GM23248 (cell line): Measurements from ENCODE around the gene EHD3. TPM values are rescaled to one million over a fixed set of nuclear protein-coding genes. Genes with fewer than 3 reads are reported as not detected.
A peak's percentile ranks its signal among the peaks of the same experiment; 100 is the strongest.

Experiments used
- DNase-seq: peaks from one replicate; pipeline ENCODE4 v3.0.0-alpha.2; 2015
- H2AFZ ChIP-seq: fragments of 200-600 bp; sonication (generic); 2 replicates; pipeline ENCODE4 v1.6.1; 2016; ENCODE audit warnings: antibody characterized with exemption
- H3F3A ChIP-seq: fragments of 200-600 bp; sonication (generic); 2 replicates; pipeline ENCODE4 v1.6.1; 2016; ENCODE audit warnings: mild to moderate bottlenecking, antibody characterized with exemption, mixed run types; ENCODE audit not compliant: insufficient read depth
- H3K27ac ChIP-seq: fragments of 200-600 bp; sonication (generic); 2 replicates; pipeline ENCODE4 v1.5.1; 2016; ENCODE audit warnings: mild to moderate bottlenecking
- H3K27me3 ChIP-seq: fragments of 200-600 bp; sonication (generic); replicated peaks from 2 replicates; pipeline ENCODE4 v1.6.1; 2016; ENCODE audit warnings: mild to moderate bottlenecking; ENCODE audit not compliant: insufficient read depth
- H3K36me3 ChIP-seq: fragments of 200-600 bp; sonication (generic); 2 replicates; pipeline ENCODE4 v1.6.1; 2016; ENCODE audit warnings: low read depth, mild to moderate bottlenecking
- H3K4me1 ChIP-seq: fragments of 200-600 bp; sonication (generic); 2 replicates; pipeline ENCODE4 v1.6.1; 2016; ENCODE audit warnings: mild to moderate bottlenecking; ENCODE audit not compliant: insufficient read depth
- H3K4me2 ChIP-seq: fragments of 200-600 bp; sonication (generic); one replicate; pipeline ENCODE4 v1.6.1; 2016; ENCODE audit warnings: mild to moderate bottlenecking; ENCODE audit not compliant: unreplicated experiment
- H3K4me3 ChIP-seq: fragments of 200-600 bp; sonication (generic); 2 replicates; pipeline ENCODE4 v1.5.1; 2016; ENCODE audit warnings: mild to moderate bottlenecking
- H3K79me2 ChIP-seq: fragments of 200-600 bp; sonication (generic); 2 replicates; pipeline ENCODE4 v1.6.1; 2016; ENCODE audit warnings: mild to moderate bottlenecking; ENCODE audit not compliant: insufficient read depth
- H3K9ac ChIP-seq: fragments of 200-600 bp; sonication (generic); 2 replicates; pipeline ENCODE4 v1.6.1; 2016; ENCODE audit warnings: mild to moderate bottlenecking
- H3K9me2 ChIP-seq: fragments of 200-600 bp; sonication (generic); 2 replicates; pipeline ENCODE4 v1.6.1; 2016; ENCODE audit warnings: mixed run types, mild to moderate bottlenecking, moderate library complexity; ENCODE audit not compliant: insufficient read depth
- H3K9me3 ChIP-seq: fragments of 200-600 bp; sonication (generic); one replicate; pipeline ENCODE4 v1.6.1; 2017; ENCODE audit warnings: low read depth
- H4K20me1 ChIP-seq: fragments of 200-600 bp; sonication (generic); 2 replicates; pipeline ENCODE4 v1.6.0; 2016; ENCODE audit not compliant: insufficient read depth
- EZH2 ChIP-seq: fragments of 200-600 bp; sonication (generic); IDR thresholded peaks from 2 replicates; pipeline ENCODE4 v1.6.1; 2018; ENCODE audit warnings: antibody characterized with exemption, mild to moderate bottlenecking; ENCODE audit not compliant: insufficient read depth, poor library complexity, severe bottlenecking
- EZH2phosphoT487 ChIP-seq: fragments of 200-600 bp; sonication (generic); IDR thresholded peaks from 2 replicates; pipeline ENCODE4 v1.6.1; 2018; ENCODE audit warnings: antibody characterized with exemption, moderate library complexity, mild to moderate bottlenecking, low read depth; ENCODE audit not compliant: insufficient read depth
- WGBS, 2 experiments: methylation state at CpG; one replicate each; pipeline ENCODE4 v1.1.6; 2015 to 2017; ENCODE audit warnings: low lambda C conversion rate in 2 of 2, low coverage in 1 of 2; ENCODE audit errors: missing lambda C conversion rate in 2 of 2; 5-methylcytosine and 5-hydroxymethylcytosine counted together
- in situ Hi-C: fragments of 300-500 bp; cut with MboI; formaldehyde crosslinking; loops from 2 replicates; pipeline ENCODE4 v1.15.0; 2020
- polyA plus RNA-seq: library from polyadenylated mRNA; unstranded; fragments of >200 nt; fragmentation: Nextera tagmentation; extraction: Ambion mirVana; gene quantifications from 2 replicates; pipeline ENCODE4 v1.2.1, GENCODE V29; 2016
- total RNA-seq: library from RNA; depleted of rRNA; stranded (reverse); fragments of >200 nt; shearing (Covaris generic); gene quantifications from 2 replicates; pipeline ENCODE4 v1.2.3, GENCODE V29; 2014

Gene EHD3
- total and polyA plus RNA-seq, 2 experiments from 2014 or later: 25.9 to 33.6 TPM

DNA sequence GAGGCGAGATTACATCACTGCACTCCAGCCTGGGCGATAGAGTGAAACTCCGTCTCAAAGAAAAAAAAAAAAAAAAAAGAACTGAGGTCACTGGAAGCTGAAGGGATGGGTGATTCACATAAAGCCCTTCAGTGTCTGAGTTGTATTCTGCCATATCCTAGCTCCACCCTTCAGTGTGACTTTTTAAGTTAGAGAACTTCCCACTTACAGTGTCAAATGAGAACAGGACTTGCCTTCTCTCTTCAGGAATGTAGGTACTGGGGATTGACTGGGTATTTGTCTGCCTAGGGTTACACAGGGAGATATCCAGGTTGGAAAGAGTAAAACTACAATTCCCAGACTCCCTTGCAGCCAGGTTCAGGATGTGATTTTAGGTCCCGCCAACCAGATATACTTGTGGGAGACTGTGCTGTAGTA lies 37.9 kb downstream of the EHD3 start:
- TF ChIP-seq EZH2 (no peak), EZH2phosphoT487 (no peak)

DNA sequence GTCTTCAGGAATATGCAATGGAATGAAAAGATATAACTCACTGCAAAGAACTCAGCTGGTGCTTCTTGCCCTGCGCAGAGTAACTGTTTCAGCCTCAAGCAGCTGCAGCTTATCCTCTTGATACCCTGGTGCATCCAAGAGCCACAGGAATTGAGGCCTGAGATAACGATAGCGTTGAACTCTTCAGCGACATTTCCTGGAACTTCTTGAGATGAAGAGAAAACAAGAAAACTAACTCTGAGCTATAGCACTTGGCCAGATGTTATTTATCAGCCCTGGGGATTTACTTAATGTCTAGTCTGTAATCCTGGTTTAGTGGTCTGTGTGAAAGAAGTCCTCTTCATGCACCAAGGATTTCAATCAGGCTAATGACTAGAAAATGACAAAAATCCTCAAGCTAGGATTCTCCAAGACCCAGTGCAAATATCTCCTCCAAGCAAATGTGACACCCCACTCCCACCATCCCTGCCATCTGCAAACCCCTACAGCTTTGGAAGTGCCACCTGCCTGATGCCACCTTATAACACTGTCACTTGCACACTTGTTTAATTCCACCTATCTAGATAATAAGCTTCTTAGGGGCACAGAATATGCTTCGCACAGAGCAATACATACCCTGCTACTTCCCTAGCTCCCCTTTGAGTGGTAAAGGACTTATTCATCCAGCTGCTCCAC lies 40.6 kb downstream of the EHD3 start:
- no peak for TF ChIP-seq EZH2
- no peak for TF ChIP-seq EZH2phosphoT487
- 76 to 78% methylated on average over 5 of the region's 5 CpGs for WGBS, 2 experiments
- H3K9ac ChIP-seq: no peak overlapping the region
- in situ Hi-C loops: no loop called here
- H4K20me1 ChIP-seq: no peaks in the 10 kb centered on the region
- no peak overlapping the region for H3K4me3 ChIP-seq
- H3K36me3 ChIP-seq: no peaks in the 10 kb centered on the region
- peaks cover 23% of the 10 kb centered on the region for H3F3A ChIP-seq
- no peaks in the 10 kb centered on the region for H3K27me3 ChIP-seq
- no peaks in the 10 kb centered on the region for H3K9me2 ChIP-seq
- no peak for DNase-seq
- H3K4me1 ChIP-seq: peaks cover 15% of the 10 kb centered on the region
- no peaks in the 10 kb centered on the region for H3K79me2 ChIP-seq
- H3K4me2 ChIP-seq: no peak overlapping the region
- H2AFZ ChIP-seq: no peak overlapping the region
- no peak overlapping the region for H3K27ac ChIP-seq
- no peaks in the 10 kb centered on the region for H3K9me3 ChIP-seq

More for the DNA sequence above, 37.9 kb downstream of the EHD3 start:
- H3K36me3 ChIP-seq: no peaks in the 10 kb centered on the region
- no peak overlapping the region for H3K9ac ChIP-seq
- H2AFZ ChIP-seq: no peak overlapping the region
- no peaks in the 10 kb centered on the region for H3K9me3 ChIP-seq
- H3K27ac ChIP-seq: no peak overlapping the region
- in situ Hi-C loops: no loop called here
- H3K79me2 ChIP-seq: no peaks in the 10 kb centered on the region
- WGBS, 2 experiments: 16 to 17% methylated on average over 4 of the region's 4 CpGs
- peaks cover 24% of the 10 kb centered on the region for H3K4me1 ChIP-seq
- H3K9me2 ChIP-seq: no peaks in the 10 kb centered on the region
- no peak overlapping the region for H3K4me3 ChIP-seq
- DNase-seq: peak; percentile 72
- H3K4me2 ChIP-seq: no peak overlapping the region
- H3K27me3 ChIP-seq: no peaks in the 10 kb centered on the region
- no peaks in the 10 kb centered on the region for H4K20me1 ChIP-seq
- peaks cover 39% of the 10 kb centered on the region for H3F3A ChIP-seq

DNA sequence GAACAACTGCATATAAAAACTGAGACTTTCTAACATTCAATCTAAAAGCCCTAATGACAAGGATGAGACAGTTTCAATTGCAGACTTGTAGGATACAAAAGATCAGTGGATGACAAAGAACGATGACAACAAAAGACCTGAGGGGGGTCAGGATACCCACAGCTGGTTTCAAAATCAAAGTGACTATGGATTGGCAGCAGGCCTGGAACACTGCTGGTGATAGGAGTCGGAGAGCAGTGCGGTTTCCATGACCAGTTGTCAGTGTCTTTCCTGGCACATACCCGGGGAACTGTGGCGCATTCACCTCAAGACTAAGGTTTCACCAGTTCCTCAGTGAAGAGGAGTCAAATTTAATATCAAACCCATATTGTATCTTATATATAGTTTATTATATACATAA lies 42.0 kb downstream of the EHD3 start:
- WGBS, 2 experiments: 78 to 80% methylated on average over 5 of the region's 5 CpGs
- Histone ChIP-seq H3K9ac (no peak overlapping the region), H3K36me3 (no peaks in the 10 kb centered on the region), H3K27me3 (no peaks in the 10 kb centered on the region), H3F3A (peaks cover 8% of the 10 kb centered on the region), H3K4me3 (no peak overlapping the region), H2AFZ (no peak overlapping the region), H3K9me2 (no peaks in the 10 kb centered on the region; the same call in 1 of the 2 replicates), H3K9me3 (no peaks in the 10 kb centered on the region), H3K4me2 (no peak overlapping the region), H3K79me2 (no peaks in the 10 kb centered on the region), H4K20me1 (no peaks in the 10 kb centered on the region), H3K4me1 (peaks cover under 1% of the 10 kb centered on the region; the same call in 1 of the 2 replicates), H3K27ac (no peak overlapping the region)
- in situ Hi-C loops: no loop called here
- TF ChIP-seq EZH2phosphoT487 (no peak), EZH2 (no peak)
- DNase-seq: no peak

DNA sequence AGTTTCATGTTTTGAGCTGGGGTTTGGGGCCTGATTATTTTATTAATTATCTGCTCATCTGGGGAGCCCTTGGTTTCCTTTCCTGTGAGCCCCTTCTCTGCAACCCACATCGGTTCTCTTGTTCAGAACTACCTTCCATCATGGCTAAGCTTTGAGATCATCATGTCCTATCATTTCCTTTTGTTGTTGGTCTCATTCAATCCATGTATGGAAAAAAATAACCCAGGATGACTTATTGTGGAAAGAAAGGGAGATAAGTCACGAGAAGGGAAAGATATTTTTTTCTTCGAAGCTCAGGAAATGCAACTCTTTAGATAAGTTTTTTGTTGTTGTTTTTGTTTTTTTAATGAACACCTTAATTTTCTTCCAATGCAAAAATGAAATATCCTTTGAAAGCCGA lies 43.7 kb downstream of the EHD3 start:
- TF ChIP-seq EZH2phosphoT487 (no peak), EZH2 (no peak)
- Histone ChIP-seq H3K79me2 (no peaks in the 10 kb centered on the region), H3K9me3 (no peaks in the 10 kb centered on the region), H3K27me3 (no peaks in the 10 kb centered on the region), H3K4me3 (no peak overlapping the region), H3K27ac (no peak overlapping the region), H3K9ac (no peak overlapping the region), H3F3A (no peaks in the 10 kb centered on the region), H3K4me2 (no peak overlapping the region), H3K36me3 (no peaks in the 10 kb centered on the region), H3K4me1 (no peaks in the 10 kb centered on the region), H3K9me2 (no peaks in the 10 kb centered on the region; the same call in 1 of the 2 replicates), H2AFZ (no peak overlapping the region), H4K20me1 (no peaks in the 10 kb centered on the region)
- 75 to 79% methylated on average over 4 of the region's 4 CpGs for WGBS, 2 experiments
- in situ Hi-C loops: no loop called here
- no peak for DNase-seq
